Gastrocnemius medialis (tissue), 4 donors: ENCODE data around the gene HAT1.
"Not testable (repeated sequence)": the region's sequence is repeated elsewhere in the genome, so short reads cannot be mapped to it uniquely, and the experiment has no call there.

Experiments
- POLR2A ChIP-seq, 2 donors: fragments of 450-650 bp; IDR thresholded peaks; one replicate each; pipeline ENCODE4 v1.6.1; 2017; ENCODE audit warnings: antibody characterized with exemption in 2 of 2, mild to moderate bottlenecking in 2 of 2, moderate library complexity in 2 of 2
- TF ChIP-seq, protein P1 (sequence below), 5 experiments: fragments of 450-650 bp in 3 of 5; fragments of 200-600 bp in 2 of 5; sonication (generic) in 2 of 5; IDR thresholded peaks in 4 of 5; conservative IDR thresholded peaks in 1 of 5; 1 replicate in 4 of 5; 2 replicates in 1 of 5; pipeline ENCODE4 v1.5.1; 2016 to 2019; ENCODE audit warnings: antibody characterized with exemption in 5 of 5, mild to moderate bottlenecking in 3 of 5, moderate library complexity in 3 of 5

DNA sequence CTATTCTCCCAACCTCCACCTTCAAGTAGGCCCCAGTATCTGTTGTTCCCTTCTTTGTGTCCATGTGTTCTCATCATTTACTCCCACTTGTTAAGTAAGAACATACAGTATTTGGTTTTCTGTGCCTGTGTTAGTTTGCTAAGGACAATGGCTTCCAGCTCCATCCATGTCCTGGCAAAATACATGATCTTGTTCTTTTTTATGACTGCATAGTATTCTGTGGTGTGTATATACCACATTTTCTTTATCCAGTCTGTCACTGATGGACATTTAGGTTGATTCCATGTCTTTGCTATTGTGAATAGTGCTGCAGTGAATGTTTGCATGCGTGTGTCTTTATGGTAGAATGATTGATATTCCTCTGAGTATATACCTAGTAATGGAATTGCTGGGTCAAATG, 61.7 kb downstream of the HAT1 start:
- not testable (repeated sequence) for TF ChIP-seq POLR2A (IDR thresholded peaks at IDR 0.05)
- TF ChIP-seq, protein P1, sequence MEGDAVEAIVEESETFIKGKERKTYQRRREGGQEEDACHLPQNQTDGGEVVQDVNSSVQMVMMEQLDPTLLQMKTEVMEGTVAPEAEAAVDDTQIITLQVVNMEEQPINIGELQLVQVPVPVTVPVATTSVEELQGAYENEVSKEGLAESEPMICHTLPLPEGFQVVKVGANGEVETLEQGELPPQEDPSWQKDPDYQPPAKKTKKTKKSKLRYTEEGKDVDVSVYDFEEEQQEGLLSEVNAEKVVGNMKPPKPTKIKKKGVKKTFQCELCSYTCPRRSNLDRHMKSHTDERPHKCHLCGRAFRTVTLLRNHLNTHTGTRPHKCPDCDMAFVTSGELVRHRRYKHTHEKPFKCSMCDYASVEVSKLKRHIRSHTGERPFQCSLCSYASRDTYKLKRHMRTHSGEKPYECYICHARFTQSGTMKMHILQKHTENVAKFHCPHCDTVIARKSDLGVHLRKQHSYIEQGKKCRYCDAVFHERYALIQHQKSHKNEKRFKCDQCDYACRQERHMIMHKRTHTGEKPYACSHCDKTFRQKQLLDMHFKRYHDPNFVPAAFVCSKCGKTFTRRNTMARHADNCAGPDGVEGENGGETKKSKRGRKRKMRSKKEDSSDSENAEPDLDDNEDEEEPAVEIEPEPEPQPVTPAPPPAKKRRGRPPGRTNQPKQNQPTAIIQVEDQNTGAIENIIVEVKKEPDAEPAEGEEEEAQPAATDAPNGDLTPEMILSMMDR (IDR thresholded peaks at IDR 0.05 in 4 of 5, conservative IDR thresholded peaks at IDR 0.05 in 1 of 5) = not testable (repeated sequence)
